KMS-11 (cell line): ENCODE results near the gene SIM1.

Experiments
- H2AFZ ChIP-seq: fragments of 200-600 bp; sonication (generic); 2 replicates; pipeline ENCODE4 v1.6.1; 2016; ENCODE audit warnings: antibody characterized with exemption, mixed run types, low read depth
- H3K27ac ChIP-seq: fragments of 200-600 bp; sonication (generic); 2 replicates; pipeline ENCODE4 v1.6.1; 2016; ENCODE audit warnings: mild to moderate bottlenecking, mixed run types
- H3K27me3 ChIP-seq: fragments of 200-600 bp; sonication (generic); 2 replicates; pipeline ENCODE4 v1.6.1; 2017; ENCODE audit warnings: mild to moderate bottlenecking, low read depth, mixed run types, moderate library complexity; ENCODE audit not compliant: insufficient read depth
- H3K36me3 ChIP-seq: fragments of 200-600 bp; sonication (generic); 2 replicates; pipeline ENCODE4 v1.6.1; 2017; ENCODE audit warnings: mild to moderate bottlenecking, mixed run types; ENCODE audit not compliant: insufficient read depth
- H3K4me1 ChIP-seq: fragments of 200-600 bp; sonication (generic); 2 replicates; pipeline ENCODE4 v1.6.1; 2016; ENCODE audit warnings: mild to moderate bottlenecking, low read depth, mixed run types; ENCODE audit not compliant: poor library complexity, severe bottlenecking
- H3K4me2 ChIP-seq: fragments of 200-600 bp; sonication (generic); 2 replicates; pipeline ENCODE4 v1.7.0; 2016; ENCODE audit warnings: mild to moderate bottlenecking, mixed run types
- H3K4me3 ChIP-seq: fragments of 200-600 bp; sonication (generic); IDR thresholded peaks from 2 replicates; pipeline ENCODE4 v1.6.1; 2017; ENCODE audit warnings: low read depth, low read length, mixed read lengths; ENCODE audit not compliant: insufficient read depth
- H3K79me2 ChIP-seq: fragments of 200-600 bp; sonication (generic); 2 replicates; pipeline ENCODE4 v1.6.1; 2016; ENCODE audit warnings: low read depth, mixed run types; ENCODE audit not compliant: insufficient read depth
- H3K9ac ChIP-seq: fragments of 200-600 bp; sonication (generic); 2 replicates; pipeline ENCODE4 v1.6.1; 2016; ENCODE audit warnings: mild to moderate bottlenecking, mixed run types
- H4K20me1 ChIP-seq: fragments of 200-600 bp; sonication (generic); 2 replicates; pipeline ENCODE4 v1.6.1; 2016; ENCODE audit warnings: mild to moderate bottlenecking, mixed run types; ENCODE audit not compliant: insufficient read depth
- TF ChIP-seq, protein P1 (sequence below): fragments of 200-600 bp; sonication (generic); conservative IDR thresholded peaks from 2 replicates; pipeline ENCODE4 v1.6.1; 2017; ENCODE audit warnings: low read depth, mild to moderate bottlenecking, antibody characterized with exemption, low read length, moderate library complexity, mixed read lengths

The SIM1 gene

DNA sequence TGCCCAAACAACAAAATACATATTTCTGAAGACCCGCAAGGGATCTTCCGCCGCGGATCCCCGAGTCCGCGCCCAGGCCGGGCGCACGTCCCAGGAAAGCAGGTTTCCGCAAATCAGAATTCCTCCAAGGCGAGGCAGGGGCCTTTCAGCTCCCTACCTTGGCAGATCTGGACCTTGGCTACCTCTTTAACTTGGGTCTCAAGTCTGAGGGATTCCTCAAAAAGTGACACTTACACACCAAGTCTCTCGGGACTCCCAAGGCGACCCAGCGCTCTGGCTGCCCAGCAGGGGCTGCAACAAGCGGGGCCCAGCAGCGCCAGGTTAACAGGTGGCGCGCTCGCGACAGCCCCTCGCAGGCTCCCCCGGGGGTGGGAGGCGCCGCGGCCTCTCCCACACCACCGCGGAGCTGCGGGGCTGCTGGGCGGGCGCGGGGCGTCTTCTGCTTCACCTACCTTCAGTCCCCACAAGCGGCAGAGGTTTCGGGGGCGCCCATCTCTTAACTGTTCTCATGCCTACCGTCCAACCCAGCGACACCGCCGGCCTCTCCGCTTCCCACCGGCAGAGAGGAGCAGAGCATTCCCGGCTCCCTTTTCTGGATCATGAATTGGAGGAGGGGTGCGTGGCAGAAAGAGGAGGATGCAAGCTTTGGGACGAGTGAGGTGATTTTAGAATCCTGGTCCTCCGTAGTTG lies 414 bp downstream of the SIM1 start:
- Histone ChIP-seq H3K4me3 (no peak overlapping the region), H3K9ac (no peak overlapping the region)

DNA sequence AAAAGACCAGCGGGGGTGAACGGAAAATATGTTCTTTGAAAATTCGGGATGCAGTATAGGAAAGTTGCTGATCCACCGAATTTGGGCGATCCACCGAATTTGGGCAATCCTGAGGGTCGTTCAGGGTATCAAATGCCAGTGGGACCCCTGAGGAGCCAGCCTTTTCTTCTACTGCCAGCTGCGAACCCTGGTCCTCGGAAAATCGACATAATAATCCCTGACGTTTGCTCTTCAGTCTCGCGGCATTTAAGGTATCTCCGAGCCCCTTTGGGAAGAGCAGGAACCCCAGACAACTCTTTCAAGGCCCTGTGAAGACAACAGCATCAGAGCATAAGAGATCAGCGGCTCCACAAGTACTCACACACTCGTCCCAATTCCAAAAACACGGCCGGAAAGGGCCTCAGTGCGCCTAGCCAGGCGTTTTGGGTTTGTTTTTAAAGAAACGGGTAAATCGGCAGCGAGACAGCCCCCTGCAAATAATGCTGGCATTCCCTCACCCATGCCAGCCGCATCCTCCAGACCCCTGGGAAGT lies 1.0 kb downstream of the SIM1 start:
- H3K4me1 ChIP-seq, result peaks cover 15% of the 10 kb centered on the region
- TF ChIP-seq, protein P1, sequence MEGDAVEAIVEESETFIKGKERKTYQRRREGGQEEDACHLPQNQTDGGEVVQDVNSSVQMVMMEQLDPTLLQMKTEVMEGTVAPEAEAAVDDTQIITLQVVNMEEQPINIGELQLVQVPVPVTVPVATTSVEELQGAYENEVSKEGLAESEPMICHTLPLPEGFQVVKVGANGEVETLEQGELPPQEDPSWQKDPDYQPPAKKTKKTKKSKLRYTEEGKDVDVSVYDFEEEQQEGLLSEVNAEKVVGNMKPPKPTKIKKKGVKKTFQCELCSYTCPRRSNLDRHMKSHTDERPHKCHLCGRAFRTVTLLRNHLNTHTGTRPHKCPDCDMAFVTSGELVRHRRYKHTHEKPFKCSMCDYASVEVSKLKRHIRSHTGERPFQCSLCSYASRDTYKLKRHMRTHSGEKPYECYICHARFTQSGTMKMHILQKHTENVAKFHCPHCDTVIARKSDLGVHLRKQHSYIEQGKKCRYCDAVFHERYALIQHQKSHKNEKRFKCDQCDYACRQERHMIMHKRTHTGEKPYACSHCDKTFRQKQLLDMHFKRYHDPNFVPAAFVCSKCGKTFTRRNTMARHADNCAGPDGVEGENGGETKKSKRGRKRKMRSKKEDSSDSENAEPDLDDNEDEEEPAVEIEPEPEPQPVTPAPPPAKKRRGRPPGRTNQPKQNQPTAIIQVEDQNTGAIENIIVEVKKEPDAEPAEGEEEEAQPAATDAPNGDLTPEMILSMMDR, result no peak
- H3K4me3 ChIP-seq, result no peak overlapping the region
- H3K79me2 ChIP-seq, result no peaks in the 10 kb centered on the region
- H3K27me3 ChIP-seq, result no peaks in the 10 kb centered on the region
- H3K36me3 ChIP-seq, result no peaks in the 10 kb centered on the region
- H3K27ac ChIP-seq, result no peak overlapping the region
- H3K4me2 ChIP-seq, result no peak overlapping the region
- H4K20me1 ChIP-seq, result no peaks in the 10 kb centered on the region
- no peak overlapping the region for H2AFZ ChIP-seq
- H3K9ac ChIP-seq, result no peak overlapping the region

More for the DNA sequence above, 414 bp downstream of the SIM1 start:
- TF ChIP-seq, protein P1, result no peak
- Histone ChIP-seq H3K36me3 (no peaks in the 10 kb centered on the region), H4K20me1 (no peaks in the 10 kb centered on the region), H3K4me2 (no peak overlapping the region), H3K27ac (no peak overlapping the region), H2AFZ (no peak overlapping the region), H3K27me3 (no peaks in the 10 kb centered on the region), H3K79me2 (no peaks in the 10 kb centered on the region), H3K4me1 (peaks cover 15% of the 10 kb centered on the region)

DNA sequence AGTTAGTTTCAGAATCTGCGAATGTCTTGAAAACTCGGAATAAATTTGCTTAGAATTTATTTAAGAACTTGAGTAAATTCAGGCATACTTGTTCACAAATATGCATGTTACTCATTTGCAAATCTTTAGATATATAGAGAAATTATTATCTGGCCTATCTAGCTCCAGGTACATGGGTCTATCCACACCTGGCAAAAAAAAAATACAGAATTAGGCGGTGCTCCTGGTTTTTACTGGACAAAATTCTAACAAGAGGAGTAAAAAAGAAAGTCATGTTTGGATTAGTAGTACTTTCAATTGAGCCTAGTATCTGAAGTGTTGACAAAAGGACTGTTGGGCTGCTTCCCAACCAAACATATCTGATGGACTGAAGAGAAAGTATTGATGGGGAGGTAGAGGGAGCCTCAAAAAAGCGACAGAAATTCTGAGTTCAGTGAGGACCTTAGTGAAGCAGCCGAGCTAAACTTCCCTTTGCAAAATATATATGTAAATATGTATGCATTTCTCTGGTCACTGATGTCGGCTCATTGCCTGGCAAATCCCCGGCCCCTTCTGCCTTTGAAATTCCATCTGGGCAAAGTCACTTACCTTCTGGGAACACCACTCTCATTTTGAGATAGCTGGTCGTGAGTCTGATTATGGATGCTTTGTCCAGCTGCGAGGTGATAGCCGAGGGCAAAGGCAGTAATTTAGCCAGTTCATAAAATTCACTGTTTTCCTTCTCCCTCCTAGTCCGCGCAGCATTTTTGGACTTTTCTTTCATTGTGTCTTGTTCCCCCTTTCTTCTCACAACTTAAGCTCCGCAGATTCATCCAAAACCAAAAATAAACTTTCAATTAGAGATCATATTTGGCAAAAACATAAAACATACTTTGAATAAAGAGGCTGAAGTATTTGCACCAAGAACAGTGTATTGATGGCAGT lies 1.8 kb downstream of the SIM1 start:
- H3K4me1 ChIP-seq, result peaks cover 15% of the 10 kb centered on the region
- no peak overlapping the region for H3K4me2 ChIP-seq
- H3K9ac ChIP-seq, result no peak overlapping the region
- no peaks in the 10 kb centered on the region for H3K36me3 ChIP-seq
- no peak overlapping the region for H2AFZ ChIP-seq
- H4K20me1 ChIP-seq, result no peaks in the 10 kb centered on the region
- no peaks in the 10 kb centered on the region for H3K79me2 ChIP-seq
- no peak overlapping the region for H3K4me3 ChIP-seq
- H3K27me3 ChIP-seq, result no peaks in the 10 kb centered on the region
- TF ChIP-seq, protein P1, result no peak
- H3K27ac ChIP-seq, result no peak overlapping the region

DNA sequence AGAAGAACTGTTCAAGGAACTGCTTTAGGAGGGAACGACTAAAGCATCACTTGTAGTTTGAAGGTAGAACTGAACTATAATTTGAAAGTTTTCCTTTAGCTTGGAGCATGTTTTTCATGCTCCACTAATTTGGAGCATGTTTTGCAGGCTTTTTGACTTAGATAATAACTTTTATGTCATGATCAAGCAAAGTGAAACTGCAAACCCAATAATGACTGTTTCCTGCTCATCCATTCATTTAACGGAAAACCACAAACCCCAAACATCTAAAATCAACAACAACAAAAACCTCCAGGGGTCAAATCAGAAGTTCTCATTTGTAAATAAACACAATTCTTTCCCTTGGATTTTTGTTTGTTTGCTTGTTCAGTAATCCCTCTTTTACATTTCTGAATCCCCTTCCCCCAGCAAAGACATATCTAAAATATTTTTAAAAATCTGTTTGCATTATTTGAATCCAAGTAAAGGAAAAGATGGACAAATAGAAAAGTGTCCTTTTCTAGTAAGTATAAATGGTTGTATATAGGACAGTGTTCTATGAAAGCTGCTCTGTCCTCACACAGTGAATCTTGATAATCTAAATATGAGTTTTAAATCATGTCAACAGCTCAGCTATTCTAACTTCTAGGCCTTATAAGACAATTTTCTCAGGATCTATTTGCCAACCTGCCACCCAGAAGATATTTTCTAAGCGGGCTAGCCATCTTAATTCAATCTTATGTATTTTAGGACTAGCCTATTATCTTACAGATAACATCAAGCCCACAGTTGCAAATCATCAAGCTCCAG lies 2.6 kb downstream of the SIM1 start:
- H2AFZ ChIP-seq, result no peak overlapping the region
- no peak overlapping the region for H3K27ac ChIP-seq

More for the DNA sequence above, 2.6 kb downstream of the SIM1 start:
- Histone ChIP-seq H3K79me2 (no peaks in the 10 kb centered on the region), H3K9ac (no peak overlapping the region), H4K20me1 (no peaks in the 10 kb centered on the region), H3K27me3 (no peaks in the 10 kb centered on the region), H3K36me3 (no peaks in the 10 kb centered on the region), H3K4me3 (no peak overlapping the region), H3K4me2 (peak overlapping the region; percentile 42), H3K4me1 (peaks cover 15% of the 10 kb centered on the region)
- TF ChIP-seq, protein P1, result no peak
